Left colon (tissue), 2 donors: ENCODE data around the gene LIMK2. TPM values are rescaled to one million over a fixed set of nuclear protein-coding genes. Genes with fewer than 3 reads are reported as not detected.
A peak's percentile ranks its signal among the peaks of the same experiment; 100 is the strongest.
"Not testable (repeated sequence)": the region's sequence is repeated elsewhere in the genome, so short reads cannot be mapped to it uniquely, and the experiment has no call there.

ENCODE experiments used
- ATAC-seq: fragments of 200-7000 bp; cut with Tn5 transposase; one replicate; pipeline ENCODE4 v1.9.1; 2020; ENCODE audit warnings: mild to moderate bottlenecking, moderate library complexity
- DNase-seq, 2 donors: peaks; one replicate each; pipeline ENCODE4 v3.0.0-alpha.2; 2020
- intact Hi-C, 2 donors: fragments of 100-400 bp; cut with DNase I in 1 of 2; cut with micrococcal nuclease in 1 of 2; formaldehyde crosslinking; loops; one replicate each; pipeline versions ENCODE4 v1.11.2 to v1.14.0; 2022; cut with DNase I, micrococcal nuclease
- total RNA-seq, 2 donors: library from RNA; stranded (reverse); fragmentation: NEBNext Ultra II Directional; extraction: Animal tissue kit (Norgen Biotek cat#: 25700); gene quantifications; one replicate each; pipeline ENCODE4 v1.2.1, GENCODE V29; 2021
- donor health status: DM: no; HTN: no; CAD: no.
- donor health status: DM: yes; HTN: yes; CAD: no.

LIMK2 gene
- total RNA-seq, 2 donors from 2014 or later, result 102 to 142 TPM

DNA sequence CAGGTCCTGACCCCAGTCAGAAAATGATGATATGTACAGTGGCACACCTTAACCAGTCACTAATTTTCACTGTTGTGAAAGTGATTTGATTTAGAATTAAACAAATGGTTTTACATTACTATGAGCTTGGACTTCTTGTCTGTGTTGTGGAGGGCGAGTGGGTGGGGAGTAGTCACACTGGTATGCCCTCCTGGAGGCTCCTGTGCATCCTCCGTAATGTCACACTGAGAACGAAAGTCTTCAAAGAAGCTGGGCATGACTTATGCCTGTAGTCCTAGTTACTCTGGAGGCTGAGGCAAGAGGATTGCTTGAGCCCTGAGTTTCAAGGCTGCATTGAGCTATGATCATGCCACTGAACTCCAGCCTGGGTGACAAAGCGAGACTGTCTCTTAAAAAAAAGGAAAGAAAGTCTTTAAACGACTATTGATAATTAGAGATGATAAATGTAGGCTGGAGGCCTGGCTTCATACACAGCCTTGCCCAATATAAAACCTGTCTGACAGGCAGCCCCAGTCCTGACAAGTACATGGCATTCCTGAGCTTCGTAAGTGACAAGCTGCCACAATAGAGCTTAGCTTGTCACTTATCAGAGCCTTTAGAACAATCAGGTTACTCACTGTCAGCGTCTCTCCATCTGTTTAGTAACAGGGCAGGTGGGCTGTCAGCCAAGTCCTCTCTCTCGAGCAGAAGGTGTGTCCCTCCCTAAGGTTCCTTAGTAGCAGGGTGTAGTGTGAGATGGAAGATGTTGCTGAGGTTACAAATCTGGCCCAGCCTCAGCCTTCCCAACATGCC is 5.0 kb upstream of the LIMK2 start:
- DNase-seq, result peak; percentile 74 to 78

DNA sequence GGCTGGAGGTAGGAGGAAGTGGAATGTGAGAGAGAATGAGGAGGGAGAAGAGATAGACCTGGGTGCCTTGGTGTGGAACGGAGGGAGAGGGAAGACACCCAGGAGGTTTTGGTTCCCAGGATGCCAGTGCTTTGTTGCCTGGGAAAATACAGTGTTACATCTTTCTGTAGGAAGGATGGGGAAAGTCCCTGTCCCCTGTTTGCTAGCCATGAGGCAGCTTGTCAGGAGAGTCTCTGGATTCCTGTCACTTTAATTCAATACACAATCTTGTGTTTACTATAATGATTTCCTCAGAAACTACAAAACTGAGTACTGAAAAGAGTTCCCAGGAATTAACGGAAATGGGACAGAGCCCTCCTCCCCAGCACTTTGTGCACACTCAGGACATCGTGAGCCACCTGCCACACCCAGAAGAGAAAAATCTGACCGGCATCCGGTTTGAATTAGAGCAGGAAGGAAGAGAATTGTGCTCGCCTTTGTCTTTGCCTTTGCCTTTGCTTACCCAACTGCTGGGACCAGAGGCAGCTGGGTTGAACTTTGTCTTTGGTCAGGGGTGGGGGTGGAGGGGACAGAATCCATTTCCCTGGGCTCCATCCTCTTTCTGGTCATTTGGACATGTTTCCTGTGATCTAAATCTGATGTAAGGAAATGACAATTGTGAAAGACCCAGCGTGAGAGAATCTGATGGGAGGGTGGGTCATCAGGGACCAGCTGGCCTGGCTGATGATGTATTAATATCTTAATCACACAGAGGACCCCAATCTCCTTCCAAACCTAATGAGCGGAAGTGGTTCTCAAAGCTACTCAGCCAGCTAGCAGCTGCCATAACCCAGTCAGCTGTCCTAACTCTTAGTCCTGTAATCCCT is 1.3 kb upstream of the LIMK2 start:
- ATAC-seq (peak; percentile 30), DNase-seq (peak in 1 of 2 donors; percentile 66)
- intact Hi-C loops, result loop anchor here in 1 of 2 donors (10.0 kb wide), 1 partner anchor 64 kb away; no protein-coding TSS in a partner anchor

More for the DNA sequence above, 5.0 kb upstream of the LIMK2 start:
- ATAC-seq, result peak; percentile 36
- intact Hi-C loops, result no loop called here

DNA sequence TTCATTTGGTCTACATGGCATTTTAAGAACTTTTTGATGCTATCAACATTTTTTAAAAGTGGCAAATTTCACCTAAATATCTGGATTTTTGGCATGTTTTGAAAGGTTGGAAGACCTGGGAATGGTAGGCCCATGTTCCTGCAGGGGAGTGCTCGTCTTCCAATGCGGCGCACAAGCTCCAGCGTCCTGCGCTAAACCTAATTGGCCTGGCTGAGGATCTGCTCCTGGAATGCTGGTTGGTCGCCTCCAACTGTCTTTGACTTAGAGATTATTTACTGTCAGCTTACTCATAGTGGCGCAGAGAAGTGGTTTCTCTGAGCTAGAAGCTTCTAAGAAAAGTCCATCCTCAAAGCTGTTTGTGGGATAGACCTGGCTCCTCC is 626 bp upstream of the LIMK2 start:
- DNase-seq (no peak), ATAC-seq (no peak)
- intact Hi-C loops, result loop anchor here in 1 of 2 donors (10.0 kb wide), 1 partner anchor 63 kb away; no protein-coding TSS in a partner anchor

DNA sequence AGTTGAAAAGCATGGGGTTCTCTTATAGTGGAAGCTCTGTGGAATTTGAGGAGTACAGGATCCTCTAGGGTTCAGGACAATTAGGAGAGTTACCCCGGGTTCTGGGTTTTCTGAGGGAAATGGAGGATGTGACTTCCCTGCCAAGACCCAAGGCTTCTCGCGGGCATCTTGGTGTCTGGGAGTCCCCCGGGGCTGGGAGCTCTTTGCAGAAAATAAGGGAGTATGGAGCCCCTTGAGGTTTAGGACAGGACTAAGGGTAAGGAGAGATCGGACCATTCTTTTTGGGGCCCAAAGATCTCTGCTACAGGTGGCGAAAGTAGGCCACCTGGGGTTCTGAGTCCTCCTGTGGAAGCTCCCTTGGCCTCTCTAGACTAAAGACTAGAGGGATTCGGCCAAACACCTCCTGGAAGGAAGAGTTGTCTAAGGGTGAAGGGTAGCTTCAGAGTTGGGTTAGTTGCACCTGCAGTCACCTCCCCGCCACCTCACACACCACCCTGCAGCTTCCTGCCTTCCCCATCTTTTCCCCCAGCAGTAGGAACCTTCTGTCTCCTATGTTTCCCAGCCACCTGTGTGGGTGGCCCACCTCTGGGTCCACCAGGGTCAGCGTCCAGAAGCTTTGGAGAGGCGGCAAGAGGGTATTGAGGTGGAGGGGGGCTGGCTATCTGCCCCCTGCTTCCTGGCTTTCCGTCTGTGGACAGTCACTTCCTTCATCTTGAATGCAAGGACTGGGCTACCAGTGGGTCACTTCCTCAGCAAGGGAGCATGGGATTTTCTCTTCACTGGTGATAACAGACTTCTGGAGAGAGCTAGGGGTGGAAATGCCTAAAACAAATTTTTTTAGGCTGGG is 908 bp downstream of the LIMK2 start:
- no peak for DNase-seq
- peak; percentile 6 for ATAC-seq
- intact Hi-C loops, result loop anchor here in 1 of 2 donors (10.0 kb wide), 1 partner anchor 62 kb away; no protein-coding TSS in a partner anchor

DNA sequence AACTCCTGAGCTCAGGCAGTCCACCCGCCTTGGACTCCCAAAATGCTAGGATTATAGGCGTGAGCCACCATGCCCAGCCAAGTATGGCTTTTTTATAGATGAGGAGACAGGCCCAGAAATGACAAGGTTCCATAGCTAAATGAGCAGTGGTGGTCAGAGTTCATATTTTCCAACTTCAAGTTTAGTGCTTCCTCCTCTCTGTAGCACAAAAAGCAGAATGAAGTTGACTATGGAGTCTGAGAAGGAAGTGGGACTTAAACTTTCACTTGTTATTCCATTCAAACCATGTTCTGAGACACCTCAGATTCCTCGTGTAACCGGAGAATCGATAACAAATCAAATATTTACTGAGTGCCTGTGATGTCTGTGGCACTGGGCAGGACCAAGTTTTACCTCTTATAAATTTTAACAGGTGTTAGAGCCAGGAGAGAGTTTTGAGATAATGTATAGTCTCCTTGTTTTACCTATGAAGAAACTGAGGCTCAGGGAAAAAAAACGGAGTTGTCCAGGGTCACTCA is 3.0 kb downstream of the LIMK2 start:
- DNase-seq, result no peak

DNA sequence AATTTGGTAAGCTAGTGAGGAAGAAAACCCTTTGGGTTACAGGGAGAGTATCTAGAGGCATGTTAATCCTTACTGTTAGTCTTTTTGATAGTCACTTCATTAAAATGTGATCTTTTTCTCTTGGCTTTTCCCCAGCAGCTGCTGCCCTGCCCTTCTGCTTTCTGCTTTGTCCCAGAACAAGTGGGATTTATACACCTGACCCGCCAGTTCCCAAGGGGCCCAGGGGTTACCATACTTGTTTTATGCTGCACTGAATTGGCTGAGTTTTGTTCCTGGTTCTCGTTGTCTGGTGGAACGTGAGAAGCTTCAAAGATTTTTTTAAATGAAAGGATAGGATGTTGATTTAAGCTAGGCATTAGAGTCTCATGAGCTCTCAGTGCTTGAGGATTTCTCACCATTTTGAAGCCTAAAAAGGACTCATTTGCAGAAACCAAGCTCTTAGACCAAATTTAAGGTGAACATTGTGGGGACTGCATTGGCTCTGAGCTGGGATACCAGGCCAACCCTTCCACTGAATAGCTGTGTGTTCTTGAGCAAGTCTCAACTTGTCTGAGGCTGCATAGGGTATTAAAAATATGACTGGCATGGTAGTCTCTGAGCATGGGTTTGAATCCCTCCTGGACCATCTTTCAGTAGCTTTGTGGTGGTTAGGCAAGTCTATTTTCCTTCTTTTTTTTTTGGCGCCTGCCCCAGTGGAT is 6.6 kb downstream of the LIMK2 start:
- intact Hi-C loops, result loop anchor here in 1 of 2 donors (10.0 kb wide), 1 partner anchor 56 kb away; no protein-coding TSS in a partner anchor
- ATAC-seq (no peak), DNase-seq (no peak)

More for the DNA sequence above, 3.0 kb downstream of the LIMK2 start:
- peak; percentile 36 for ATAC-seq
- intact Hi-C loops, result loop anchor here in 1 of 2 donors (10.0 kb wide), 1 partner anchor 60 kb away; no protein-coding TSS in a partner anchor

DNA sequence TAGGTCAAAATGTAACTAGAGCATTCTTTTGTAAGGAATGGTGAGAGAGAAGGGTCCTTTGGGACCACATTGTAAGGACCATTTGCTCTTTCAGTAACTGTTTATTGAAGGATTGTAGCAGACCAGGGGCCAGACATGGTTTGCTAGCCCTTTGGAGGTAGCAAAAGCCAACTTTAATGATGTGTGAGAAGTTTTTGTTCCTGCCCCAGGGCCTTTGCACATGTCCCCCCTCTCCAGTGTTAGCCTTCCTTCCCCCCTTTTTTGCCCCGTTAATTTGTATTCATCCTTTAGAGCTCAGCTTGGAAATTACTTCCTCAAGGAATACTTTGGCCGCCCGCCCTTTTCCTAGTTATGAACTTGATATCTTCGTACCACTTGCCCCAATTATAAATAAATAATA is 9.0 kb downstream of the LIMK2 start:
- ATAC-seq (no peak), DNase-seq (no peak)
- intact Hi-C loops, result no loop called here

DNA sequence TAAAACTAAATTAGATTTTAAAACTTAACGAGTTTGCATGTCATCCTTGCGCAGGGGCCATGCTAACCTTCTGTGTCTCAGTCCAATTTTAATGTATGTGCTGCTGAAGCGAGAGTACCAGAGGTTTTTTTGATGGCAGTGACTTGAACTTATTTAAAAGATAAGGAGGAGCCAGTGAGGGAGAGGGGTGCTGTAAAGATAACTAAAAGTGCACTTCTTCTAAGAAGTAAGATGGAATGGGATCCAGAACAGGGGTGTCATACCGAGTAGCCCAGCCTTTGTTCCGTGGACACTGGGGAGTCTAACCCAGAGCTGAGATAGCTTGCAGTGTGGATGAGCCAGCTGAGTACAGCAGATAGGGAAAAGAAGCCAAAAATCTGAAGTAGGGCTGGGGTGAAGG is 10.6 kb downstream of the LIMK2 start:
- DNase-seq, result no peak
- intact Hi-C loops, result no loop called here
- no peak for ATAC-seq

DNA sequence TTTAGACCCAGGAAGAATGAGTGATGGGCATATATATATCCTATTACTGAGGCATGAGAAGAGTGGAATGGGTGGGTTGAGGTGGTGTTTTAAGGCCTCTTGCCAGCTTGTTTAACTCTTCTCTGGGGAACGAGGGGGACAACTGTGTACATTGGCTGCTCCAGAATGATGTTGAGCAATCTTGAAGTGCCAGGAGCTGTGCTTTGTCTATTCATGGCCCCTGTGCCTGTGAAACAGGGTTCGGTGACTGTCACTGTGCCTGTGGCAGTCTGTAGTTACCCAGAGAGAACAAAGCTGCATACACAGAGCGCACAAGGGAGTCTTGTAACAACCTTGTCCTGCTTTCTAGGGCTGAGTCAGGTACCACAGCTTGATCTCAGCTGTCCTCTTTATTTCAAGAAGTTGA is 11.7 kb downstream of the LIMK2 start:
- intact Hi-C loops, result no loop called here
- ATAC-seq (no peak), DNase-seq (no peak)

DNA sequence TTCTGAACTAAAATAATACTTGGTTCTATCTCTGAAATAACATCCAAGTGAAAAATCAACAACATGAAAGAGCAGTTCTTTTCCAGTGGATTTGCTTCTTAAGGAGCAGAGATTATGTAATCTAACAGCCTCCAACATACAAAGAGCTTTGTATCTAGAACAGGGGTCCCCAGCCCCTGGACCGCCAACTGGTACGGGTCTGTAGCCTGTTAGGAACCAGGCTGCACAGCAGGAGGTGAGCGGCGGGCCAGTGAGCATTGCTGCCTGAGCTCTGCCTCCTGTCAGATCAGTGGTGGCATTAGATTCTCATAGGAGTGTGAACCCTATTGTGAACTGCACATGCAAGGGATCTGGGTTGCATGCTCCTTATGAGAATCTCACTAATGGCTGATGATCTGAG is 12.6 kb downstream of the LIMK2 start:
- DNase-seq, ATAC-seq, intact Hi-C loops: not testable (repeated sequence)

DNA sequence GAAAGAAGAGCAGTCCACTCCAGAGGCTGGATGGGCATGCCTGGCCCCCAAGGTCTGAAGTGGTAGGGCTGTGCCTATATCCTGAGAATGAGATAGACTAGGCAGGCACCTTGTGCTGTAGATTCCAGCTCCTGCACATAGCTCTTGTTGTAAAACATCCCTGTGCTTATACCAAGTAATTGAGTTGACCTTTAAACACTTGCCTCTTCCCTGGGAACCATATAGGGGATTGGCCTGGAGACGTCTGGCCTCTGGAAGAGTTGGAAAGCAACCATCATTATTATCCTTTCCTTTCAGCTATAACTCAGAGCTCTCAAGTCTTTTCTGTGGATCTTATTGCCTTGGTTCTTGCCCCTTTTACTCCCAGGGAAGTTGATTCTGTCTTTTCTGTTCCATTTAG is 15.1 kb downstream of the LIMK2 start:
- no peak for DNase-seq
- intact Hi-C loops, result no loop called here
- peak; percentile 74 for ATAC-seq

DNA sequence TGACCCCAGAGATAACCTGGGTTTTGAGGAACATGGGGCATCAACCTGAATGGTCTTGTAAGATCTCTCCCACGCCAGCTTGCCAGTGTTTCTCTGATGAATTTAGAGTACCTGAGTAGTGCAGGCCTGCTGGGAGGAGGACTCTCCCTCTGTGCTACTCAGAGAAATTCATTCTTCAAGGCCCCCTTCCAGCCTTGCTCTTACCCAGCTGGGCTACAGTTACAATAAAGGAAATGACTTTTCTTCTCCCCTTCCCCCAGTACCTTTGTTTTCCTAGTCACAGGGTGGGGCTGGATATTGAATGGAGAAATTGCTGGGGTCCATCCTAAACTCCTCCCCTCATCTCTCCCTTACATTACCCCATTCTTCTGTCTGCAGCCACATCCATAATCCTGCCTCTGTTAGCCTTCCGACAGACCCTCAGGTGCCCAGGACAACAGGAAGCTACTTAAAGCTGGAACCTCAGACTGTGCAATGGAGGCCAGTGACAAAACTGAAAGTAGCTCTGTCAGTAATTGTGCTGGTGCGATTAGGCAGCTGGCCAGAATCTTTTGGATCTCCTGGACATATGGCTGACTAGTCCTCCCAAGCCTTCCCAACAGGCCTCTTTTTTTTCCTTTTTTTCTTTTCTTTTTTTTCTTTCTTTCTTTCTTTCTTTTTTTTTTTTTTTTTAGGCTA is 17.4 kb downstream of the LIMK2 start:
- DNase-seq (peak; percentile 76 to 82), ATAC-seq (peak; percentile 41)
- intact Hi-C loops, result no loop called here

DNA sequence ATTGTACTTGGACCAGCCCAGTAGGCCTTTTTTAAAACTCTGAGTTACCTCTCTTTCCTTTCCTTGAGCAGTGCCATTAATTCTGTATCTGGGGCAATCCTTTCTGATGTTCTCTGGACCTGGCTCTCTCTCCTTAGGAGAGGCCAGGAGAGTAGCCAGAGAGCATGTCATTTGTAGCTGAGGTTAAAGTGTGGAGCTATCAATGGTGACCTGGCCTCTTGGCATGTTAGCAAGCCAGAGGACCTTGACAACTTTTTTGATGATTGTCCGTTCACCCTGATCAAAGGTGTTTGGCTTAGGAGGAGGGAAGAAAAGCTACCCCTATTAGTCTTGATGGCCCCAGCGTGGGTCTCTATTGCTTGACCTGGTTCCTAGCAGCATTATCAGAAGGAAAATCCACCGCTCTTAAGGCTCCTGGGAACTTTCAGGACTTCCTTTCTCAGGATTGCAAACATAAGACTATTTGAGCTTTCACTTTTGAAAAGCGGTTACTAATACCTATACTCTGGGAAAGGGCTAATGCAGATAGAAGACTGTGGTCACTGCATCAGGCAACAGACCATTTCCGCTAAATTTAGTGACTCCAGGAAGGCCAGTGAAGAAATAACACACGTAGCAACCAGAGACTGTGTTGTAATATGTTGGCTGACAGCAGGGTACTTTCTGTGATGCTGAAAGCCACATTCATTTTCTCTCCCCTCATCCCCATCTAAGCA is 18.2 kb downstream of the LIMK2 start:
- DNase-seq (no peak), ATAC-seq (no peak)
- intact Hi-C loops, result no loop called here

DNA sequence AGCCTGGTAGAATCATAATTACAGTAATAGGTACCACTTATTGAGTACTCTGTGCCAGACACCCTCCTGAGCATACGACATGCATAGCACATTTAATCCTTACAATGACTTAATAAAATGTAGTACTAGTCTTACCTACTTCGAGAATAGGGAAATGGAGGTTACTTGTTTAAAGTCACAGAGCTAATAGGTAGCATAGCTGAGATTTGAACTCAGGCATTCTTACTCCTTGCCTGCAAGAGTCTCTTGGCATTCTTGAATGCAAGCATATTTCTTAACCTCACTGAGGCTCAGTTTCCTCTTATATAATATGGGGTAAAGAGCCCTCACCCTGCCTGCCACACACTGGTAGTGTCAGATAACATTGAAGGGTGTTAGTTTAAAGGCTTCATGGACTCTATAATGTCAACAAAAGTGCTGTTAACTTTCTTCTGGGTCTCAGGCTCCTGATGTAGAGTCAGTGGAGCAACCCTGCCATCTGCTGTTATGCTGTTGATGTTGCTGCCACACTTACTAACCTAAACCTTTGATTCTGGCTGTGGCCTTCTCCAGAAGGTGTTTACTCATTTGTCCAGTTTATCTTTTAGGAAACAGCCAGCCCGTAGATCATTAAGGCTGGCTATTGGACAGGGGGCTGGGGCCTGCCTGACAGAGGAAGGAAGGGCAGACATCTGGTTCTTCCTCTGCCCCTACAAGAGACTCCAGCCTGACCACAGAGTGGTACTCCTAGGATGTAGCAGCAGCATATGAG is 18.9 kb downstream of the LIMK2 start:
- ATAC-seq (peak; percentile 56), DNase-seq (peak in 1 of 2 donors; percentile 64)
- intact Hi-C loops, result no loop called here

DNA sequence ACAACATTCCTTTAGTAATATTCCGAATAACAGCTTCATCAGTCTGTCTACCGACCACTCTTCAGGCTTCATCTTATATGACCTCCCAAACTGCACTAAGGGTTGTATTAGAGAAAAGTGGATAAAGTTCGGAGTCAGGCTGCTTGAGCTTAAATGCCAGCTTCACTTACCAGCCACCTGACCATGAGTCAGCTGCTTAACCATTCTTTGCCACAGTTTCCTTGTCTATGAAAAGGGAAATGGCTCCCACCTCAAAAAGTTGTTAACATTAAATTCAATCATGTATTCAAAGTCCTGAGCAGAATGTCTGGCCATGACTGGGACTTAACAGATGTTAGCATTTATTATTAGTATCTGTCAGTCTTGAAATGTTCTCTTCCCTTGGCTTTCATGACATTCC is 20.9 kb downstream of the LIMK2 start:
- no peak for DNase-seq
- no peak for ATAC-seq
- intact Hi-C loops, result no loop called here

DNA sequence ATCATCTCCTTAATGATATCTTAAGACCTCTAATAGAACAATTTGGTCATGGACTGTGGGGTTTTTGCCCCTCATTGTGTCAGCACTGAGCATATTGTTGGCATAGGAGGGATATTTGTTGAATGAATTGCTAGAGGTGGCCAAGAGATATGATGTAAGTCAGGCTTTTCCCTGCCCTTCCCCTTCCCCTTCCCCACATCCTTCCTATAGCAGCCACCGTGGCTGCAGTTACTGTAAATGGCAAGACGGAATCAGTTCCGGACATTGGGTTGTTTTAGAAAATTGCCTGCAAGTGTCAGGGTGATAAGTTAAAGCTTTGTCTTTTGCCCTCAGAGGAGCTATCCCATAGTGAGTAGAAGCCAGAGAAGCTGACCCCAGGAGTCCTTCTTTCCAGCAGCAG is 23.0 kb downstream of the LIMK2 start:
- no peak for ATAC-seq
- DNase-seq, result no peak
- intact Hi-C loops, result no loop called here
